Measurements from ENCODE around the gene MAML1. TPM values are rescaled to one million over a fixed set of nuclear protein-coding genes. Genes with fewer than 3 reads are reported as not detected.
"Not testable (repeated sequence)": the region's sequence is repeated elsewhere in the genome, so short reads cannot be mapped to it uniquely, and the experiment has no call there.

Gene MAML1
- polyA plus RNA-seq, 1 of the 3 experiments (the other 2 are of a cell fraction): 8.1 TPM

DNA sequence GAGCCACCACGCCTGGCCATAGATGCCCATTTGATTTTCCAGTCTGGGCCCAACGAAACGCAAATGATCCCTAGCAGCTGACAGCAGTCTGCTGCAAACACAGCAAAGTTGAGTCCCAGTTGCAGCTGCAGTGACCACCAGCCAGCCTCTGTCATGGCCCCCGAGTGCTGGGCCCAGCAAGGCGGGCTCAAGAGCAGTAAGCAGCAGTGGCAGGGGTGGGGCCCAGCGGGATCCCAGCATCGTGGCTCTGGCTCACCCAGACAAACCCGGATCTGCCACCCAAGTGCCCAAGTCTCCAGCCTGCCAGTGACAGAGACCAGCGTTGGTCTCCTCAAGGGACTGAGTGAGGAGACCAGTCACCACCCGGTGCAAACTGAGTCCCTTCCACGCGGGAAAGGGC is 54.2 kb downstream of the MAML1 start:
- H3K9ac ChIP-seq: no peak overlapping the region
- H3K36me3 ChIP-seq (replicated peaks in 1 of 2; ENCODE audit: control insufficient read depth in 1 of 2, insufficient read depth in 2 of 2, low read length in 1 of 2): no peaks in the 10 kb centered on the region
- H3K9me3 ChIP-seq: no peaks in the 10 kb centered on the region
- H3K79me2 ChIP-seq (ENCODE audit: insufficient read depth): no peaks in the 10 kb centered on the region
- no peaks in the 10 kb centered on the region for H3K9me2 ChIP-seq
- CTCF ChIA-PET: interaction anchor here (1.1 kb wide), 1 partner anchor 20 kb away, joined by 3 read pairs; no protein-coding TSS in a partner anchor
- no peaks in the 10 kb centered on the region for H3K4me1 ChIP-seq (ENCODE audit: control insufficient read depth in 1 of 2, insufficient read depth in 2 of 2, low read depth in 1 of 2, low read length in 1 of 2)
- no peak overlapping the region for H3K27ac ChIP-seq (ENCODE audit: low read depth in 2 of 2, low read length in 1 of 2)
- POLR2A ChIA-PET: interaction anchor here (0.6 kb wide), 1 partner anchor 35 kb away, joined by 6 read pairs; no protein-coding TSS in a partner anchor
- no peaks in the 10 kb centered on the region for H3F3A ChIP-seq (replicated peaks; ENCODE audit: insufficient read depth)
- no peak overlapping the region for H3K4me3 ChIP-seq (ENCODE audit: low read depth in 2 of 2, low read length in 1 of 2)
- no peak overlapping the region for H3K4me2 ChIP-seq
- DNase-seq: no peak
- H2AFZ ChIP-seq (ENCODE audit: low read depth): no peak overlapping the region
- H3K27me3 ChIP-seq (ENCODE audit: insufficient read depth): no peaks in the 10 kb centered on the region
- TF ChIP-seq EP300 (IDR thresholded peaks at IDR 0.05; ENCODE audit: borderline replicate concordance in 1 of 2, low read depth in 1 of 2, low read length in 1 of 2) (no peak), FOXM1 (IDR thresholded peaks at IDR 0.05; ENCODE audit: low read depth) (no peak), JUND (IDR thresholded peaks at IDR 0.05) (no peak), RAD21 (IDR thresholded peaks at IDR 0.05; ENCODE audit: low read length) (no peak), RXRA (IDR thresholded peaks at IDR 0.05; ENCODE audit: borderline replicate concordance, low read depth) (no peak), POLR2AphosphoS5 (IDR thresholded peaks at IDR 0.05; ENCODE audit: low read depth, low read length) (no peak), CHD2 (IDR thresholded peaks at IDR 0.05; ENCODE audit: low read length, partially characterized antibody) (no peak), FOSL2 (IDR thresholded peaks at IDR 0.05; ENCODE audit: borderline replicate concordance, low read depth) (no peak)
- WGBS (ENCODE audit: low lambda C conversion rate): 93% methylated on average over 5 of the region's 12 CpGs
- no peaks in the 10 kb centered on the region for H4K20me1 ChIP-seq (ENCODE audit: insufficient read depth)

DNA sequence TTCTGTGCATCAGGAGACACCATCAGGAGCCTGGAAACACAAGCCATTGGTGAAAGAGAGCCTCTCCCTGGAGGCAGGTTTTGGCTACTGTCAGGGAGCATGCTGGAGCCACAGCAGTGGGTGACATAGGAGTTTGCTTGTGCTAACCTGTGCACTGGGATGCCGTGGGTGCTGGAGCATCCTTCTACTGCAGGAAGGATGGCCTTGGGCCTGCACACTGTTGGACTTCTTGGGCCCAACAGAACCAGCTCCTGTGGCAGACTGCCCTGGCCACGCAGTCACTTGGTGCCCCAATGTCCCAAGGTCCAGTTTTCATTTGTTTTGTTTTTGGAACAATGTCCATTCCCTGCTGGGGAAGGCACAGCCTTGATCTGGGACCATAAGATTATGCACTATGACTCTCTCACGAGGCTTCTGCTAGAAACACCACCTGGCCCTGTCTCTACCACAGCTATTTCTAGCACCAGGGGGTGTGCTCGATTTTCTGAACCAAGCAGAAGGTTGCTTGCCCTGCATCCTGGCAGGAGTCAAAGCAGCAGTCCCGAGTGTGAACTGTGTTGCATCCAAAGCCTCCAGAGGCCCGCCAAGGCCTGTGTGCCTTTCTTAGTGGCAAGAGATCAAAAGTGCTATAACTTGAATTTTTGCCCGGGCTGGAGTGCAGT is 55.7 kb downstream of the MAML1 start:
- Histone ChIP-seq H2AFZ (ENCODE audit: low read depth) (no peak overlapping the region), H3K9me2 (no peaks in the 10 kb centered on the region), H3K4me1 (ENCODE audit: control insufficient read depth in 1 of 2, insufficient read depth in 2 of 2, low read depth in 1 of 2, low read length in 1 of 2) (no peaks in the 10 kb centered on the region), H3K4me2 (no peak overlapping the region), H3K9me3 (no peaks in the 10 kb centered on the region), H3K27me3 (ENCODE audit: insufficient read depth) (no peaks in the 10 kb centered on the region), H3K9ac (no peak overlapping the region), H3K4me3 (ENCODE audit: low read depth in 2 of 2, low read length in 1 of 2) (no peak overlapping the region), H4K20me1 (ENCODE audit: insufficient read depth) (no peaks in the 10 kb centered on the region), H3K27ac (ENCODE audit: low read depth in 2 of 2, low read length in 1 of 2) (no peak overlapping the region), H3K79me2 (ENCODE audit: insufficient read depth) (no peaks in the 10 kb centered on the region), H3K36me3 (replicated peaks in 1 of 2; ENCODE audit: control insufficient read depth in 1 of 2, insufficient read depth in 2 of 2, low read length in 1 of 2) (no peaks in the 10 kb centered on the region), H3F3A (replicated peaks; ENCODE audit: insufficient read depth) (no peaks in the 10 kb centered on the region)
- WGBS (ENCODE audit: low lambda C conversion rate): 92% methylated on average over 4 of the region's 7 CpGs
- CTCF ChIA-PET: interaction anchor here (1.0 to 1.2 kb wide), 4 partner anchors 10 to 25 kb away, joined by 3 read pairs; no protein-coding TSS in a partner anchor
- TF ChIP-seq FOXM1 (IDR thresholded peaks at IDR 0.05; ENCODE audit: low read depth): no peak
- TF ChIP-seq, protein P1, sequence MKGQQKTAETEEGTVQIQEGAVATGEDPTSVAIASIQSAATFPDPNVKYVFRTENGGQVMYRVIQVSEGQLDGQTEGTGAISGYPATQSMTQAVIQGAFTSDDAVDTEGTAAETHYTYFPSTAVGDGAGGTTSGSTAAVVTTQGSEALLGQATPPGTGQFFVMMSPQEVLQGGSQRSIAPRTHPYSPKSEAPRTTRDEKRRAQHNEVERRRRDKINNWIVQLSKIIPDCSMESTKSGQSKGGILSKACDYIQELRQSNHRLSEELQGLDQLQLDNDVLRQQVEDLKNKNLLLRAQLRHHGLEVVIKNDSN (IDR thresholded peaks at IDR 0.05; ENCODE audit: borderline replicate concordance, low read depth): no peak
- TF ChIP-seq GABPA (IDR thresholded peaks at IDR 0.05; ENCODE audit: low read depth): no peak
- TF ChIP-seq, protein P2, sequence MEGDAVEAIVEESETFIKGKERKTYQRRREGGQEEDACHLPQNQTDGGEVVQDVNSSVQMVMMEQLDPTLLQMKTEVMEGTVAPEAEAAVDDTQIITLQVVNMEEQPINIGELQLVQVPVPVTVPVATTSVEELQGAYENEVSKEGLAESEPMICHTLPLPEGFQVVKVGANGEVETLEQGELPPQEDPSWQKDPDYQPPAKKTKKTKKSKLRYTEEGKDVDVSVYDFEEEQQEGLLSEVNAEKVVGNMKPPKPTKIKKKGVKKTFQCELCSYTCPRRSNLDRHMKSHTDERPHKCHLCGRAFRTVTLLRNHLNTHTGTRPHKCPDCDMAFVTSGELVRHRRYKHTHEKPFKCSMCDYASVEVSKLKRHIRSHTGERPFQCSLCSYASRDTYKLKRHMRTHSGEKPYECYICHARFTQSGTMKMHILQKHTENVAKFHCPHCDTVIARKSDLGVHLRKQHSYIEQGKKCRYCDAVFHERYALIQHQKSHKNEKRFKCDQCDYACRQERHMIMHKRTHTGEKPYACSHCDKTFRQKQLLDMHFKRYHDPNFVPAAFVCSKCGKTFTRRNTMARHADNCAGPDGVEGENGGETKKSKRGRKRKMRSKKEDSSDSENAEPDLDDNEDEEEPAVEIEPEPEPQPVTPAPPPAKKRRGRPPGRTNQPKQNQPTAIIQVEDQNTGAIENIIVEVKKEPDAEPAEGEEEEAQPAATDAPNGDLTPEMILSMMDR (IDR thresholded peaks at IDR 0.05): no peak
- TF ChIP-seq JUND (IDR thresholded peaks at IDR 0.05): no peak
- no peak for TF ChIP-seq NRF1 (IDR thresholded peaks at IDR 0.05; ENCODE audit: low read depth, low read length)
- TF ChIP-seq YY1 (IDR thresholded peaks at IDR 0.05; ENCODE audit: low read depth): no peak
- TF ChIP-seq MEF2A (IDR thresholded peaks at IDR 0.05; ENCODE audit: borderline replicate concordance, low read depth): no peak
- TF ChIP-seq, protein P3, sequence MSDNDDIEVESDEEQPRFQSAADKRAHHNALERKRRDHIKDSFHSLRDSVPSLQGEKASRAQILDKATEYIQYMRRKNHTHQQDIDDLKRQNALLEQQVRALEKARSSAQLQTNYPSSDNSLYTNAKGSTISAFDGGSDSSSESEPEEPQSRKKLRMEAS (IDR thresholded peaks at IDR 0.05; ENCODE audit: low read depth): no peak
- no peak for TF ChIP-seq SMC3 (IDR thresholded peaks at IDR 0.05; ENCODE audit: low read depth, low read length)
- no peak for TF ChIP-seq RCOR1 (IDR thresholded peaks at IDR 0.05; ENCODE audit: low read length)
- TF ChIP-seq EP300 (IDR thresholded peaks at IDR 0.05; ENCODE audit: borderline replicate concordance in 1 of 2, low read depth in 1 of 2, low read length in 1 of 2): no peak
- no peak for TF ChIP-seq NFIC (IDR thresholded peaks at IDR 0.05; ENCODE audit: borderline replicate concordance)
- no peak for TF ChIP-seq TAF1 (IDR thresholded peaks at IDR 0.05; ENCODE audit: borderline replicate concordance, low read depth, low read length)
- no peak for TF ChIP-seq RFX5 (IDR thresholded peaks at IDR 0.05; ENCODE audit: low read length)
- TF ChIP-seq FOSL2 (IDR thresholded peaks at IDR 0.05; ENCODE audit: borderline replicate concordance, low read depth): no peak
- TF ChIP-seq RXRA (IDR thresholded peaks at IDR 0.05; ENCODE audit: borderline replicate concordance, low read depth): no peak
- no peak for TF ChIP-seq POLR2AphosphoS5 (IDR thresholded peaks at IDR 0.05; ENCODE audit: low read depth, low read length)
- POLR2A ChIA-PET: no interaction called here
- no peak for DNase-seq

DNA sequence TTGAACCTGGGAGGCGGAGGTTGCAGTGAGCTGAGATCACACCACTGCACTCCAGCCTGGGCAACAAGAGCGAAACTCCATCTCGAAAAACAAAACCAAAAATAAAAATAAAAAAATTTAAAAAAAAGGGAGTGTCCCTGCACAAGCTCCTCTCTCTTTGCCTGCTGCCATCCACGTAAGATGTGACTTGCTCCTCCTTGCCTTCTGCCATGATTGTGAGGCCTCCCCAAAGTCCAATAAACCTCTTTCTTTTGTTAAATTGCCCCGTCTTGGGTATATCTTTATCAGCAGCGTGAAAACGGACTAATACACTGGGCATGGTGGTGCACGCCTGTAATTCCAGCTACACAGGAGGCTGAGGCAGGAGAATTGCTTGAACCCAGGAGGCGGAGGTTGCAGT is 56.7 kb downstream of the MAML1 start:
- H3K4me2 ChIP-seq; H3K79me2 ChIP-seq (ENCODE audit: insufficient read depth); H2AFZ ChIP-seq (ENCODE audit: low read depth); H3K27me3 ChIP-seq (ENCODE audit: insufficient read depth); H3K4me3 ChIP-seq (ENCODE audit: low read depth in 2 of 2, low read length in 1 of 2); DNase-seq; H3F3A ChIP-seq (replicated peaks; ENCODE audit: insufficient read depth); H3K9ac ChIP-seq; POLR2A ChIA-PET; H3K9me3 ChIP-seq; H4K20me1 ChIP-seq (ENCODE audit: insufficient read depth); H3K9me2 ChIP-seq; H3K36me3 ChIP-seq (replicated peaks in 1 of 2; ENCODE audit: control insufficient read depth in 1 of 2, insufficient read depth in 2 of 2, low read length in 1 of 2); H3K4me1 ChIP-seq (ENCODE audit: control insufficient read depth in 1 of 2, insufficient read depth in 2 of 2, low read depth in 1 of 2, low read length in 1 of 2); H3K27ac ChIP-seq (ENCODE audit: low read depth in 2 of 2, low read length in 1 of 2): not testable (repeated sequence)
- 96% methylated on average over 9 of the region's 9 CpGs for WGBS (ENCODE audit: low lambda C conversion rate)
- CTCF ChIA-PET: interaction anchor here (1.2 kb wide), 1 partner anchor 16 kb away, joined by 3 read pairs; no protein-coding TSS in a partner anchor

All from SK-N-SH (cell line).